ENCODE results near the gene SBF2.
"Not testable (repeated sequence)": the region's sequence is repeated elsewhere in the genome, so short reads cannot be mapped to it uniquely, and the experiment has no call there.

SBF2 gene

DNA sequence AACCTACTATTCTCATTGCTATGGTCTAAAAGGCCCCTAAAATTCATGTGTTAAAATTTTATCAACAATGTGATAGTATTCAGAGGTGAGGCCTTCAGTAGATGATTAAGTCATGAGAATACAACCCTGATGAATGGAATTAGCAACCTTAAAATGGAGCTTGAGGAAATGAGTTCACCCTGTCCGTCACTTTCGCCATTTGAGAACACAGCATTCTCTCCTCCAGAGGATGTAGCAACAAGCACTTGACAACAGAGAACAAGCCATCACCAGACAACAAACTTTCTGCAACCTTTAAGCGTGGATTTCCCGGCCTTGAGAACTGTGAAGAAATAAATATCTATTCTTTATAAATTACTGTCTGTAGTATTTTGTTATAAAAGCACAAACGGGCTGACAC, 197.0 kb downstream of the SBF2 start:
- DNase-seq (ENCODE audit: low read depth): no peak
- no peak for TF ChIP-seq CTCF (IDR thresholded peaks at IDR 0.05; ENCODE audit: insufficient read depth, low read depth, low read length, missing control alignments)
- no peak overlapping the region for H3K4me3 ChIP-seq (ENCODE audit: low read depth, low read length)

DNA sequence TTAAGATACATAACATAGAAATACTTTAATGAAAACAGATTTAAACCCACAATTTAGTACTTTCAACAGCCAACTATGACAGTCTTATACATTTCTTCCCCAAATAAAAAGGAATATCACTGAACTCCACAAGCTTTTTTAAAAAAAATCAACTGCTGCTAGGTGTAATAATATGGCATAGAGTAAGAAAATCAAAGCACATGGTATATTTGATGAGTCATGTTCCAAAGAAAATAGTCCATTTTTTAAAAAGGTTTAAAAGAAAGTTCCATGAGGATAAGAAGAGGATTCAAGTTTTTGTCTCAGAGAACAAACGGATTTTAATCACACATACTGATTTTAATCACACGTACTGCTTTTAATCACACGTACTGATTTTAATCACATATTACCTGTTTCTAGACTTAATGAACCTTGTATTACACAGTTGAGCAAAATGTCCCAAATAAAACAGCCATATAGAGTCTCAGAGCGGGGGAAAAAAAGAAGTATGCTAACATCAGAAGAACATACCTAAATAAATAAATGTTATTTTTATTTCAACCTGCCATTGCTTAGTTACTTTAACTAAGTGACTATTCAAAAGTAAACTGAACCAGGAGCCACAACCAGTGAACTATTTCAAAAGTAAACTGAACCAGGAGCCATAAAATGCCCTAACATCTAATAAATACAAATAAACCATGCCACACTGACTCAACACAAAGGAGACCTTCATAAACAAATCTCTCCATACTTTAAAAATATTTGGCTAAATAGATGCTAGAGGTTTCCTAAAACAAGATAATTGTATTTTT, 198.4 kb downstream of the SBF2 start:
- no peak for TF ChIP-seq CTCF (IDR thresholded peaks at IDR 0.05; ENCODE audit: insufficient read depth, low read depth, low read length, missing control alignments)
- DNase-seq (ENCODE audit: low read depth): no peak
- no peak overlapping the region for H3K4me3 ChIP-seq (ENCODE audit: low read depth, low read length)

GRCh38 chr11:10092426-10092825, 201.6 kb downstream of the SBF2 start:
- DNase-seq (ENCODE audit: low read depth): no peak
- TF ChIP-seq CTCF (IDR thresholded peaks at IDR 0.05; ENCODE audit: insufficient read depth, low read depth, low read length, missing control alignments): no peak
- no peak overlapping the region for H3K4me3 ChIP-seq (ENCODE audit: low read depth, low read length)

- no peak overlapping the region for H3K4me3 ChIP-seq (ENCODE audit: low read depth, low read length)
- DNase-seq (ENCODE audit: low read depth): no peak
- no peak for TF ChIP-seq CTCF (IDR thresholded peaks at IDR 0.05; ENCODE audit: insufficient read depth, low read depth, low read length, missing control alignments)
Observed at GRCh38 chr11:10091314-10092045, 202.5 kb downstream of the SBF2 start.

DNA sequence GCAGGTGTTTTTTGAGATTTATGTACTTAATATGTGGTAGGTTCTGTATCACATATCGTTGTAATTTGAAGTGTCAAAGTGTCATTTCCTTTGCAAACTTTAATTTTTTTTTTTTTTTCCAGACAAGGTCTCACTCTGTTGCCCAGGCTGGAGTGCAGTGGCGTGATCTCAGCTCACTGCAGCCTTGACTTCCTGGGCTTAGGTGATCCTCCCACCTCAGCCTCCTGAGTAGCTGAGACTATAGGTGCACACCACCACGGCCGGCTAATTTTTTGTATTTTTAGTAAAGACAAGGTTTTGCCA, 206.1 kb downstream of the SBF2 start:
- DNase-seq (ENCODE audit: low read depth); H3K4me3 ChIP-seq (ENCODE audit: low read depth, low read length): not testable (repeated sequence)

DNA sequence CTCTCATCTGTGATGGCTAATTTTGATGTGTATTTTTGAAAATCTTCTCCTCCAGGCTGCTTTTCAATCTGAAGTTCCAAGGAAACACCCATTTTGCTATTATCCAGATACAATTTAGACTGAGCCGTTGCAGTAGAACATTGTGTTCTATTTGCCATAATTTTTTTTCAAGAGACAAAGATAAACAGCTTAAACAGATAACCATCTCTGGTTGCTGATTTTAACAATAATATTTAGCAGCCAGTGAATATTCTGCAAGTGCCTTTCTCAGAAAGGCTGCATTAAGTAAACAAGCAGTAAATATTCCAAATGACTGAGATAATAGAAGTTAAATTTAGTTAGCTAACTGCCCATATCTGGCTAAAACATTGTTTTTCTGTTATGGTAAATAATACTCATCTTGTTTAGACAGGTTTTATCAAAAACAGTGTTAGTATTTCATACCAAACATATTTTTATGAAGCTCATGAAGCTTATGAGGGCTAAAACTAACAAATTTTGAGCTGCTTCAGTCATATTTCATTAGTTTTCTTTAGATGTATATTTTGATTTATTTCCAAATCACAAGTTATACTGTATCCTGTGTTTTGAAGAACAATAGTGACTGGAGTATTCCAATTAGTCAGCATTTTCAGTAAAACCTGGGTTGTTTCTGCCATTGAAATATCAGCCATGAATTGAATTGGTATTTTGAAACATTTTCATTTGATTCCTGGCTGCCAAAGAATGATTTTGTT, 206.7 kb downstream of the SBF2 start:
- DNase-seq (ENCODE audit: low read depth): no peak
- TF ChIP-seq CTCF (IDR thresholded peaks at IDR 0.05; ENCODE audit: insufficient read depth, low read depth, low read length, missing control alignments): no peak
- H3K4me3 ChIP-seq (ENCODE audit: low read depth, low read length): no peak overlapping the region

DNA sequence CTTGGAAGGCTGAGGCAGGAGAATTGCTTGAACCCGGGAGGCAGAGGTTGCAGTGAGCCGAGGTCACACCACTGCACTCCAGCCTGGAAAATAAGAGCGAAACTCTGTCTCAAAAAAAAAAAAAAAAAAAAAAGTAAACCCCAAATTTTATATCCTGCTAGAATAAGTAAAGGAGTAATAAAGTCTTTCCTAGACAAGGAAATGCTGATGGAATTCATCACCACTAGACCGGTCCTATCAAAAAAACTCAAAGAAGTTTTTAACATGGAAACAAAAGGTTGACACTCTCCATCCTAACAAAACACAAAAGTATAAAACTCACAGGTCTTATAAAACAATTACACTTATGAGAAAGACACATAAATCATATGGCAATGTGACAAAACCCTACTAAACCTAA, 213.9 kb downstream of the SBF2 start:
- no peak overlapping the region for H3K4me3 ChIP-seq (ENCODE audit: low read depth, low read length)
- DNase-seq (ENCODE audit: low read depth): no peak
- no peak for TF ChIP-seq CTCF (IDR thresholded peaks at IDR 0.05; ENCODE audit: insufficient read depth, low read depth, low read length, missing control alignments)
